Fibroblast of the conjunctiva (primary cell): ENCODE measurements around the gene SERPINA5.

Experiments
- DNase-seq: peaks from one replicate; pipeline ENCODE4 v3.0.0-alpha.2; 2010; ENCODE audit warnings: low read depth

SERPINA5 gene, protein sequence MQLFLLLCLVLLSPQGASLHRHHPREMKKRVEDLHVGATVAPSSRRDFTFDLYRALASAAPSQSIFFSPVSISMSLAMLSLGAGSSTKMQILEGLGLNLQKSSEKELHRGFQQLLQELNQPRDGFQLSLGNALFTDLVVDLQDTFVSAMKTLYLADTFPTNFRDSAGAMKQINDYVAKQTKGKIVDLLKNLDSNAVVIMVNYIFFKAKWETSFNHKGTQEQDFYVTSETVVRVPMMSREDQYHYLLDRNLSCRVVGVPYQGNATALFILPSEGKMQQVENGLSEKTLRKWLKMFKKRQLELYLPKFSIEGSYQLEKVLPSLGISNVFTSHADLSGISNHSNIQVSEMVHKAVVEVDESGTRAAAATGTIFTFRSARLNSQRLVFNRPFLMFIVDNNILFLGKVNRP

DNA sequence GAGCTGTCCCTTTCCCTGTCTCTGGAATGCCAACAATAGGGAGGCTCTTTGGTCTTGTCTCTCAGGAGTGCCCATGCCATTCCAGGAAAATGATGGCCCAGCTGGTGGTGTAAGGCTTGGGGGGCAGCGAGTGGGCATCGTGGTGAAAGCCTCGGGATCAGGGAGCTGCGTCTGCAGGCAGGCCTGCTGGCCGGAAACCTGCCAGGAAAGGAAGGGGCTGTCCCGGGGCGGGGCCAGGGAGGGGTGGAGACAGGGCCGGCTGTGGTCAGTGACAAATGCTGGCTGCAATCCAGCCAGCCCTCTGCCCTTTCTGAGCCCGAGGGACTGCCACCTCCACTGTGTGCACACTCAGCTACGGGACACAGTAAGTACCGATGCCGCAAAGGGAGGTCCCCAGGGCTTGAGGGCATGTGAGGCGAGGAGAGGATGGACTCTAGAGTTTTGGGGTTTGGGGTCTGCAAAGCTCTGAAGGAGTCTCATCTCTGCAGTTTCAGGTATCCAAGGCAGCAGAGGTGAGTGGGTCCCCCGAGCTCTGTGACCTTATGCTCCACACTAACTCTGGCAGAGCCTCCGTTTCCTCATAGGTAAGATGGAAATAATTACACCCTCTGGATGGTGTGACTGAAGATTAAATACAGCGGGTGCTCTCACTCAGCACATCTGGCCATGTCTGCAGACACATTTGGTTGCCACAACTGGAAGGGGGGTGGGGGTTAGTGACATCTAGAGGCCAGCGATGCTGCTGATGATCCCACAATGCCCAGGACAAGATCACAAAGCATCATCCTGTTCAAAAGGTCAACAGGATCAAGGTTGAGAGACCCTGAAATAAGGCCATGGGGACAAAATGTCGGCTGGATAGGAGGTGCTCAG lies at the start of gene SERPINA5:
Gene SERPINA5, plus strand, starts transcription at position 300 of the 873 bp plus-strand sequence. CDS start 5,937 bp downstream, outside the sequence.
- no peak for DNase-seq

DNA sequence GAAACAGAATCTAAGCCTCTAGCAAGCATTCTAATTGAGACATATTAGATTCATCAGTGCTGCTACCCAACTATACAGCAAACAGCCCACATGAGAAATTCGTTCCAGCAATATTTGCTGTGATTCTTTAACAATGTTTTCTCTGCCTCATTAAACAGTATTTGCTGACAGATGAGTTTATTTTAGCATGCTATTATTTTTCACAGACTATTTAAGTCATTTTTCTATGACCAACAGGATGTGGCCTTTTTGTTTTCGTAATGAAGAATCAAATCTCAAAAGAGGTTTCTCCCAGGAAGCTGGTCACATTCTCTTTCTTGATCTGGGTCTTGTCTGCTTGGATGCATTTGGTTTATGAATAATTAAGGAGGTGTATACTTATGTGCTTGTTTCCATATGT lies 48.8 kb upstream of the SERPINA5 start:
- DNase-seq, result no peak

DNA sequence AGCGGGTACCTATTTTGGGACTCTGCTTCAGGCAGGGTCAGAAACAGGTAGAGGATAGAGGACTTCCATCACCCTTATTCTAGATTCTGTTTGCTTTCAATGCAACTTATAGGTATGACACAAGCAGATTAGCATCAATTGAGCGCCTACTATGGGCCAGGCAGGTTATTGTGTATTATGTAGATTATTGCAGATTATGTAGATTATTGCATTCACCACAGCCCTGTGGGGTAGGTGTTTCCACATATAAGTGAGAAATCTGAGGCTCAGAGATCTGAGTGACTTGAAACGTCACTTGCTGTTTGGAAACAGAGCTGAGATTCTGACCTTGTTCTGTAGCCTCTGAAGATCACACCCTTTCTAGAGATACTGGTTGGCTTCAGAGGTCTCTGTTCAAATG lies 45.7 kb upstream of the SERPINA5 start:
- DNase-seq, result no peak

DNA sequence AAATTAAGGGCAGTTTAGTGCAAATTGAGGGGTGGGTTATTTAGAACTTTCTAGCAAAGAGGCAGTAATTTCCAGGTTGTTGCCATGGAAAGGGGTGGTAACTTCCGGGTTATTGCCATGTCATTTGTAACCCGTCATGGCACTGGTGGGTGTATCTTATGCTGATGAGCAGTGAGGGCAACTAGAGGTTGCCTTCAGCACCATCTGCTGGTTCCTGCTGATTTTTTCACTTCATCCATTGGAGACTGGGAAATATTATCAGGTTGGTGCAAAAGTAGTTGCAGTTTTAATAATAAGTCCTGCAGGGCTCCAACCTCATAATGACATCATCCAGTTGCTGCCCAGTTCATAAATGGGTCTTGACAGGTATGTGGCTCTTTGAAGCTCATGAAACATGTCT lies 44.4 kb upstream of the SERPINA5 start:
- DNase-seq, result no peak

DNA sequence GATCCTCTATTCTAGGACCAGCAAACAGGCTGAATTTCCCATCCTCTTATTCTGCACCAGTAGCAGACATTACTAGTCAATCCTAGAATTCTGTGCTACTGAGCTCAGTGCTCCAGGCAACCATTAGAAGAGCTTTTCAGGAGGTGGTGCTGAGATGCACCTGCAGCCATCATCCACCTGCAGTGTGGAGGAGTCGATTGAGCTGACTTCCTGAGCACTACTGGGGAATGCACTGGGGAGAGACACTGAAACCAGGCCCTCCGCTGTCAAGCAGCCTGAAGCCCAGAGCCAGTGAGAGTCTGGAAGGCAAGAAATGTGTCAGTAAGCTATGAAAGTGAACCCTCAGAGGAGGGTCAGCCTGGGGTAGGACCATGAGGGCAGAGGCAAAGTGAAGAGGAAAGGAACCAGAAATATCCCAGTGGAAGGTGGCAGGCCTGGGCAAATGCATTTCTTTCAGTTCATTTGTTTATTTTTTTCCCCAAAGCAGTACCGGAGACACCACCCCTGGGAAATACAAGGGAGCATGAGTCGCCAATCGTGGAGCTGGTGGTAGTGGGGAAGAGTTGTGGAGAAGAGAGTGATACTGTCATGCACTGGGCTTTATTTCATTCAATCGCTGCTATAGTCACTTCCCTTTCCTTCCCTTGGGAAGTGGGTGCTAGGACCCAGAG lies 43.0 kb upstream of the SERPINA5 start:
- no peak for DNase-seq

DNA sequence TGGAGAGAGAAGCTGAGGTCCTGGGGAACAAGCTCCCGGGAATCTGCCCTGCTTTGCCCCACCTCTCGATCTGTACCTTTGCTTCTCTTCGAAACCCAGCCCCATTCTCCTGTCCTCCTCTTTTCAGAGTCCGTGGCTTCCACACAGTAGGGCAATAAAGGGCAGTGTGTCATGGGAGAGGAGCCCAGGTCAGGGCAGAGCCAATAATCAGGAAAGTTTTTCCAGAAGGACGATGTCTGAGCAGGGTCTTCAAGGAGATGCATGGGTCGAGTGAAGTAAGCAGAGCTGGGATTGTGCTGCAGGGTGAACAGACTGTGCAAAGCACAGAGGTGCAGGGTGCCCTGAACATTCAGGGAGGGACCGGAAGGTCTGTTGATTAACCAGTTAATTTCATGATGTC lies 42.0 kb upstream of the SERPINA5 start:
- DNase-seq, result no peak

DNA sequence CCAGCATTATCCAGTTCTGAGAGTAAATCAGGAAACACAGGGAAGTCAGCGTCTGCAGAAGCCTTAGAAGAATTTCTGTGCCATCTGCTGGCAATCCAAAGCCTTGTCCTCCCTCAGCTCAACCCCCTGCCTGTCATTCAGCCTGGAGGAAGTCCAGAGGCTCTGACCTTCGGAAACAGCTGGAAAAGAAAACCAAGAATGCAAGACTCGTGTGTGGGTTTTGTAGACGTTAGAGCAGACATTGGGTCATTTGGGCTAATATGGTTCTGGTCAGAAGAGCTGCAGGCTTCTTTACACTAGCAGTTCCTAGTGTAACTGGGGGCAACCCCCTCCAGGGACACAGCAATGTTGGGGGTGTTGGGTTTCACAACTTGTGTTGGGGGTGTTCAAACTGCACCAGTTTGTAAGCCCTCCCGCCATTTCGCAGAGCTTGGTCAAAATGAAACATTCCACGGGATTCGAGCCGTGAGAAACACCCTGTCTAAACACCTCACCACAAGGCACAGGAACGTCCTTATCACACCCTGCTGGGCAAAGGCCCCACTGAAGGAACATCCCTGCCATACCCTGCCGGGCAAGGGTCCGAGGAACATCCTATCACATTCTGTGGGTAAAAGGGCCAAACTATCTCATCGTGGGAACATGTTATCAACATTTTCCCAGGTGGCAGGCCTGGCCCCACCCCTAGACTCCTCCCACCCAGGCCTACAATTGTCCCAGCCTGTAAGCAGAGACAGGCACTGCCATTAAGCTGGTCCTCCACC lies 41.0 kb upstream of the SERPINA5 start:
- DNase-seq, result no peak

DNA sequence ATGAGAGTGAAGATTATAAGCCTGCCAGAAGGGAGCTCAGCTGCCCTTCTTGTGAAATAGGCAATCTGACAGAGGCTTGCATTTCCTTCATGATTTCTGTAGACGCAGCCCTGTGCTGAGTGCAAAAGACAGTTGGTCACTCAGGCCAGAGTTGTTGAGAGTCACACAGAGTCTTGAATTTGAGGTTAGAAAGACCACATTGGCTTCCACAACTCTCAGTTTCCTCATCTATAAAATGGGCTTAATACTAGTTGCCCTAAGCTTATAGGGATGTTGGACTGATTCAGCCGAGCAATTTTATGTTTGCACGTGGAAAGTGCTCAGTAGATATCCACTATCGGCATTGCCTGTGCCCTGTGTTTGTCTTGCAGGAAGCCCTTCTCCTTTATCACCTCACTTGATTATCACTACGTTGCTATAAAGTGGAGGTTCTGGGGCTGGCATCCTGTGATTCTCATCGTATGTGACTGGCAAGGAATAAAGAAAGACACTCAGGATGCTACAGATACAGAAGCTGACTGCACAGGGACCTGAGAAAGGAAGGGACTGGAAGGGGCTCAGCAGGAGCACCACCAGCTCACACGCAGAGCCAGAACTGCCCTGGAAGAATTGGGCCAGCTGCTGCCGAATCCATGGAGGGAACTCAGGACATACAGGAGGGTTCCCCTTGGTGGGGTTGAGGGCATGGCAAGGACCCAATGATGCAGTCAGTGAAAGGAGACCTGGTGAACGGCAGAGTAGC lies 39.8 kb upstream of the SERPINA5 start:
- no peak for DNase-seq

DNA sequence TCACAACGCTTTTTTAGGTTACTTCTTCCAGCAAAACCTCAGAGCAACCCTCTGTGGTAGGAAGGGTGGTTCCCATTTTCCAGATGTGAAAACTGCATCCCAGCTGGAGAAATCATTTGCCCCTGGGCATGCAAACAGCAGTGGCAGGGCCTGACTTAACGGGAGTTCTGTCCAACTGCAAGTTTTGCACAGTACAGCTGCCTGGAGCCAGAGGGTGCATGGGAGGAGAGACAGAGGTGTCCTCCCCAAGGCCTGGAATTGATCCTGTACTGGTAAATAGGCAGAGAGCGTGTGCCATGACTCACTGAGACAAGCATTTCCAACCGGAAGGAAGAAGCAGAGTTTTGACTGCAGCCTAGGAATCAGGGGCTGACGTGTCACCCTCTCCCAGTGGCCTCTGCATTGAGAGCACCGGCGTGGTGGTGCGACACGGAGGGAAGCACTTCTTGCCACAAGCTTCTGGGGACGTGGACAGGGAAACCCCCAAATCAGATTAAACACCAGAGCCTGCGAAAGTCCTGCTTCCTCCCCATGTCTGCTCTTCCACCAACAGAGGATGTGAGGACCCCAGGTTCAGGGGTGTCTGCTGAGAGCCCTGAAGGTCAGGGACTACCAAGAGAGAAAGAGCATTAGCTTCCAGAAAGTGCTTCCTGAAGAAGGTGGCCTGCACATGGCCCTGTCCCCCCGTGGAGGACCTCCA lies 39.0 kb upstream of the SERPINA5 start:
- no peak for DNase-seq

DNA sequence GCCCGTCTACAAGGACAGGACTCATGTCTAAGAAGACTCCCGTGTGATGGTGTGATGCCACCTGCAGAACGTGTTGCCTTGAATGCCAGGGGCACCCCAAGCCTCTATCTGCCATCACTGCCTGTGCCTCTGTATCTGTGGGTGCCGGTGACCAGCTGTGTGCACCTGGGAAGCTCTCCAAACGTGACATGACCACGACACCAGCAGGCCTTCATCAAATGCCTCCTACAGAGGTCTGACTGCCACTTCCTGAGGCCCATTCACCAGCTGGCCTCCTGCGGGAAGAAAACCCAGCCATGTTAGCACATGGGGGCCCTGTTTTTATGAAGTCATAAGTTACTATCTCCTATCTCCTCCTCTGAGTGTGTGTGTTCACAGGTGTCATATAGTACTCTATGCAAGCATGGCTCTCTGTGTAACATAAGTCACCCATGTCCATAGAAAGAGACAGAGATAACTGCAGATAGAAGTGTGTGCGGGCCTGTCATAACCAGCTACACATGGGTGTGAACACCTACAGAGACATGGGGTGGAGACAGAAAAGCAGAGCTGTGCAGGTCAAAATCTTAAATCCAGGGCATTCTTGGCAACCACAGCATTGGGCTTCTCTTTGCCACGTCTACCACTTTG lies 38.3 kb upstream of the SERPINA5 start:
- no peak for DNase-seq

DNA sequence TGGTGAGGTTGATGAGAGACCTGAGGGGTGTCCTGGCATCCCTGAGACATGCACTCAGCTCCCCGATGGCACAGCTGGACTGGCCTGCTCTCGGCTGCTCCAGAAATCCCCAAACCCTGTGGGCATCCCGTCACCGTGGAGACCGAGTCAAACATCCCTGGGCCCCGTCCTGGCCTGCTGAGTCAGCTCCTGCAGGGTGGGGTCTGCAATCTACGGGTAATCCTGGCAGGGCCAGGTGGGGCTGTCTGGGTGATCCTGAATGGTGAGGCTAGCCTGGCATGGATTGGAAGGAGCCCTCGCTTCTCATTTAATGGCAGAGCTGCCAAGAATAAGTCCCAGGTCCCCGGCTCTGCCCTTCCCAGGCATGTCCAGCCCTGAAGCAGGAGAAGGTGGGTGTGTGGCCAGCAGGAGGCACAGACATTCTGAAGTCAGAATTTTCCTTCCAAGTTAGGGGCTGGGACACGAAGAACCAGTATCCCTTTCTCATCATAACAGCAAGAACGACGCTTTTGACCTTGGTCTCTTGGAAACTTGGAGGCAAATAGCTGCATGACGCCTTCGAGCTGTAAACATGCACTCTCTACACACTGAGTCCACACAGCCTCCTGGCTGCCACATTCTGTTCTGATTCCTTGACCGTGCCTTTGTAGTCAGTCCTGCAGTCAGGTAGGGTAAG lies 37.6 kb upstream of the SERPINA5 start:
- DNase-seq, result no peak

DNA sequence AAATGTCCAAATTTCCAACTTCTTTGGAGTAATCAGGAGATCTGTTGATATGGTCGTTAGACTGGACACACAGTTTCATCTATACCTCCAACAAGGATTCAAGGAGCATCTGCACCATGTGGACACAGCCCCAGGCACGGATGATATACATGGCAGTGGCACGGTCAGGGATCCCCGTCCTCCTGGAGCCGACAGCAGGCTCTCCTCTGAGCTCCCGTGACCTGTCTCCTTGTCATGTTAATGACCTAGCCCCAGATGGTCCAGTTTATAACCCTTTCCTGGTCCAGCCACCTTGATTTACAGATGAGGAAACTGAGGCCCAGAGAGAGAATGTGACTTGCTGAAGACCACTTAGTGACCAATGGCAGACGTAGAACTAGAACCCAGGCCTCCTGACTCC lies 36.5 kb upstream of the SERPINA5 start:
- no peak for DNase-seq

DNA sequence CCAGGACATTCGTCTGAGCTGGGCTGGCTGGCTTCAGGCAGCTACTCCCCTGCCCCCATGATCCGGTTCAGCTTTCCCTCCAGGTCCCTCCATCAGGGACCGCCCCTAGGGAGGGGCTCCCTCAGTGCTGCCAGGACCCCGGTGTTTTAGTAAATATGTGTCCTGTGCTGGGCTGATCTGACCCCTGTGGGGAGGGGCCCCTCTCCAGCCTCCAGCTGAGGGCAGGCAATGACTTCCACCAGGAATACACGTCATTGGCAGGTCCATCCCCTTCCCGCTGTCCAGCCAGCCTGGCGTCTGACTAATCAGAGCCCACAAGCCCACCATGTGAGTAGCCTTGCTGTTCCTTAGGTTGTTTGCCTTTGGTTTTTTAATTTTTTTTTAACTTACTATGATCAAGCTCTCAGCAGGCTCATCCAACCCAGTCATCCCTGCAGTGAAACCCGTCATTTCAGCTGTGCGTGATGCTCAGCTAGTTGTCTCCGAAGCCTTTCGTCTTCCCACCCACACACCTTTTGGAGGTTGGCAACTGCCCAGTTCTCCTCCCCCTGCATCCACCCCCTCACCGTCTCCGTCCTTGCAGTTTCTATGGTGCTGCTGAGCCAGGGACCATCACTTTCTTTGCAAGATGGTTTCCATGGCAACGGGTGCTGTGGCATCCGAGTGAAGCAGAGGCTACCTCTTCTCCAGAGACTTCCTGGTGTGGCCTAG lies 35.9 kb upstream of the SERPINA5 start:
- no peak for DNase-seq

DNA sequence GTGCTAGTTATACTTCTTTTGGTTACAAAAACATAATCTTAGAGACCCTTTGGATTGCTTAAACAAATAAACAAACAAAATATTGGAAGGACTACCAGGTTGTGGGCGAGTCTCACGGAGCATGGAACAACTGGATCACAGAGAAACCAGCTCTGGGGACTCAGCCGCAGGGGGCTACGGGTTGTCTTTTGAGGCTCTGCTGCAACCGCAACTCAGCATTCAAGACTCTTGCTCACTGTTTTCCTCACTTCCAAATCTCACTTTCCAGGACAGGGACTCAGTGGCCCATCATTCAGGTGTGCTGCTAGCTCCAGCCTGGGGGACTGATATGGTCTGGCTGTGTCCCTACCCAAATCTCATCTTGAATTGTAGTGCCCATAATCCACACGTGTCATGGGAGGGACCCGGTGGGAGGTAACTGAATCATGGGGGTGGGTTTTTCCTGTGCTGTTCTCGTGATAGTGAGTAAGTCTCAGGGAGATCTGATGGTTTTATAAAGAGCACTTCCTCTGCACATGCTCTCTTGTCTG lies 34.0 kb upstream of the SERPINA5 start:
- DNase-seq, result no peak

DNA sequence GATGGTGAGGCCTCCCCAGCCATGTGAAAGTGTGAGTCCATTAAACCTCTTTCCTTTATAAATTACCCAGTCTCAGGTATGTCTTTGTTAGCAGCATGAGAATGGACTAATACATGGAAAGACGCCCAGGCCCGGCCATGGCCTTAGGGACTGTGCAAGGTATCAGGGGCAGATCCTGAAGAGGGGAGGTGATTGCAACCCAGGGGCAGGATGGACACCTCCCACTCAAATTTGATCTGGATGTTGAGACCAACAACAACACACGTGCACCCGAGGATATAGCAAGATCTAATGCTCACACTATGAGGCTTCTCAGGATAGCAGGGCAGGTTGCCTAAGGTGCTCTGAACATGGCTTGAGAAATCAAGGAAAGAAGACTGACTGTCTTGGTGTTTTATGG lies 33.5 kb upstream of the SERPINA5 start:
- no peak for DNase-seq

DNA sequence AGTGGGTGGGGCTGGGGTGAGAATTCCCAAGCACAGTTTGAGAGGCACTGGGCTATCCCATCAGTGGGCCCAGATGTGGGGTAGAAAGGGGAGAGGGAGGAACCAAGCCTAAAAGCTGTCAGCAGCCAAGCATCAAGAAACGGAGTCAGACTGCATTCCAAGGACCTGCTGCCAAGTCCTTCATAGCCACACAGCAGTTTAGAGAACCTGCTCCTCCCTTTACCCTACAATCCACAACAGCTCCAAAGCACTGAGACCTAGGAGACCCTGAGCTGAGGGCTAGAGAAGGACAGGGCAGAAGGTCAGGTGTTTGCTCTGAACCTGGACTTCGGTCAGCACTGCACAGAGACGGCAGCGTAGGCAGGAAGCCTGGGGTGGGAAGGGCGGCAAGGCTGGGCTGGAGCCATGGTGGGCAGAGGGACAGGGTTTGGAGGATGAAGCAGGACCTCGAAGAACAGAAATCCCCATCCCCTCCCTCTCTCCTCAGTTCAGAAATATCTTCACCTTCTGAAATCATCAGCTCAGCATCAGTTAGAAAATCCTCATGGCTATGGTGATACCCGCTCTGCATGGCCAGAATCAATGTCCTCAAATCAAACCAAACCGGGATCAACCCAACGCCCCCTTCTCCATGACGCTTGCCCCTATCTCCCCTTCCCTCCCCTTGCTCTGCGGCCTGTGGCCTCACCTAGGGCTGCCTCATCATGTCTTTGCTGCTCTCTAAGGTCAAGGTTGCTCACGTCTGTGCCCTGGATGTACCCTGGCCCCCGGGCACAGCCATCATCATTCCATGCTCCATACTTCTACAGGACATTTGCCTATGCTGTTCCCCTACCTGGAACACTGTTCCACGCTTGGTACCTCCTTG lies 32.9 kb upstream of the SERPINA5 start:
- DNase-seq, result no peak
